DMS 273 treated with DMSO at 0.1 percent for 48 hours (cell line): ENCODE measurements around the gene SSTR3.
"Not testable (repeated sequence)": the region's sequence is repeated elsewhere in the genome, so short reads cannot be mapped to it uniquely, and the experiment has no call there.

Experiments used
- DNase-seq: peaks from one replicate; lab custom pipeline; 2025; lab: John Stamatoyannopoulos, UW

The SSTR3 gene

GRCh38 chr22:37212174-37212906, at the start of gene SSTR3:
TSS of gene SSTR3 (minus strand) at chr22:37212477. CDS start at chr22:37207803, 4,674 bp downstream.
- no peak for DNase-seq

DNA sequence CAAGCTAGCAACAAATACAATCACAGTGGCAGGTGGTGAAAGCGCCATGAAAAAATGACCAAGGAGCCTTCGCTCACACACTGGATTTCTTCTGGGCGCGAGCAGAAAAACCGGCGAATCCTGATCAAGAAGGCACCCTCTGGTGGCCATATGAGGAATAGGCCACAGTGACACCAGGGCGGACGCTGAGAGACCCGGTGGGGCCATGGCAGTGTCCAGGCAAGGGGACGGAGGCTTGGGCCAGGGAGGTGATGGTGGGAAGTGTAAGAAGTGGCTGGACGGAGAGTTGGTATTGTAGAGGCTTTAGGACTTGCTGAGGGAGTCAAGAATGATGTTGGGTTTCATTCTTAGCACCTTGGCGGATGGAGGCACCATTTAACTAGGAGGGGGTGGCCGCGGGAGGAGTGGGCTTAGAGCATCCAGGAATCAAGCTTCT, 48.6 kb upstream of the SSTR3 start:
- DNase-seq: no peak

GRCh38 chr22:37260155-37260795, 48.0 kb upstream of the SSTR3 start:
- DNase-seq: no peak

- no peak for DNase-seq
Observed at GRCh38 chr22:37259540-37260029, 47.3 kb upstream of the SSTR3 start.

- DNase-seq: no peak
Observed at GRCh38 chr22:37258753-37259401, 46.6 kb upstream of the SSTR3 start.

GRCh38 chr22:37258005-37258752, 45.9 kb upstream of the SSTR3 start:
- DNase-seq: no peak

GRCh38 chr22:37256075-37256726, 43.9 kb upstream of the SSTR3 start:
- DNase-seq: no peak

- DNase-seq: no peak
Observed at GRCh38 chr22:37255558-37256006, 43.3 kb upstream of the SSTR3 start.

DNA sequence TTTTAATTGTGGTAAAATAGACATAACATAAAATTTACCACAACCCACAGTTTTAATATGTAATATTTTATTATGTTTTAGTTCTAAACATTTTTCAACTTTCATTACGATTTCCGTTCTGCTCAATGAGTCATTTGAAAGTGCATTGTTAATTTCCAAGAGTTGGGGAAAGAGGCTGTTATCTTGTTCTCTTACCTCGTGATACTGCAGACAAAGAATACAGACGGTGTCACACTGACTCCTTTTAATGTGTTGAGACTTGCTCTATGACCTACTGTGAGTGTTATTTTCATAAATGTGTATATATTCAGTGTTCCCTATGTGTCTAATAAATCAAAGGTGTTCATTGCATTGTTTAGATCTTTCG, 42.6 kb upstream of the SSTR3 start:
- no peak for DNase-seq

DNA sequence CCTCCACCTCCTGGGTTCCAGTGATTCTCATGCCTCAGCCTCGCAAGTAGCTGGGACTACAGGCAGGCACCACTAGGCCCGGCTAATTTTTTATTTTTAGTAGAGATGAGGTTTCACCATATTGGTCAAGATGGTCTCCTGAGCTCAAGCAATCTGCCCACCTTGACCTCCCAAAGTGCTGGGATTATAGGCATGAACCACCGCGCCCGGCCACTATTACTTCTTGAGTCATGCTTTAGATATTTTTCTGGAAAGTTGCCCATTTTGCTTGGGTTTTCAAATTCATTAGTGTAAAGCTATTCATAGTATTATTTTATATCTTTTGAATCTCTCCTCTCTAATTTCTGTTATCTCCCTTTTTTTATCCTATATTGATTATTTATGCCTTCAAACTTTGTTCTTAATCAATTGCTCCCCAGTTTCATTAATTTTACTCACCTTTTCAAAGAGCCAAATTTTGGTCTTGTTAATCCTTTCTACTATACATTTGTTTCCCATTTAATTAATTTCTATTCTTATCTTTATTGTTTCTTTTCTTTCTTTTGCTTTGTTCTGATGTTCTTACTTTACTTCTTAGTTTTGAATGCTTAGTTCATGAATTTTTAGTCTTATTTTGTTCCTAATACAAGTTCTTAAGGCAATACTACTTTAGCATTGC, 42.1 kb upstream of the SSTR3 start:
- DNase-seq: no peak

DNA sequence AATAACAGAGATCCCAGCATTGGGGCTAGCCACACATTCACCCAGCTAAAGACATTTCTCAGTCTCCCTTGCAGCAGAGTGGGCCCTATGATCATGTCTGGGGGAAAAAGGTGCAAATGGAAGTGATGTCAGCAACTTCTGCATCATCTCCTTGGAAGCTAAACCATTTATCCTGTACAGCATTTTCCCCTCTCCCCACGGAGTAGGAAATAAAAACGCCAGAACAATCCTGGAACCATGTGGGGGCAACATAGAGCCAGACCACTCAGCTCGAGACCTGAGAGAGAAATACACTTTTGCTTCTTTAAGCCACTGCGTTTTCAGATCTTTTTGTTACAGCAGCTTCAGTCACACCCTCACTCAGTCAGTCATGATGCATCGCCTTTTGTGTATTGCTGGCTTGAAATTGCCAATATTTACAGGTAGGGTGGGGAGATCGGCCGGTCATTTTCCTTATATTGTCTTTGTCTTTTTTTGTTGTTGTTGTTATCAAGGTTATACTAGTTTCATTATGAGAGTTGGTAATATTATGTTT, 40.9 kb upstream of the SSTR3 start:
- no peak for DNase-seq

DNA sequence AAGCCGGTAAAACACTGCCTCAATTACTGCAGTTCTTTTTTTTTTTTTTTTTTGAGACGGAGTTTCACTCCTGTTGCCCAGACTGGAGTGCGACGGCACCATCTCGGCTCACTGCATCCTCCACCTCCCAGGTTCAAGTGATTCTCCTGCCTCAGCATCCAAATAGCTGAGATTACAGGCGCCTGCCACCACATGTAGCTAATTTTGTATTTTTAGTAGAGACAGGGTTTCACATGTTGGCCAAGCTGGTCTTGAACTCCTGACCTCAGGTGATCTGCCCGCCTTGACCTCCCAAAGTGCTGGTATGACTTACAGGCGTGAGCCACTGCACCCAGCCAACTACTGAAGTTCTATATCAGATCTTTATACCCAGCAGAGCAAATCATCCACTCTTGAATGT, 39.6 kb upstream of the SSTR3 start:
- DNase-seq: not testable (repeated sequence)

GRCh38 chr22:37249986-37250385, 37.7 kb upstream of the SSTR3 start:
- no peak for DNase-seq

DNA sequence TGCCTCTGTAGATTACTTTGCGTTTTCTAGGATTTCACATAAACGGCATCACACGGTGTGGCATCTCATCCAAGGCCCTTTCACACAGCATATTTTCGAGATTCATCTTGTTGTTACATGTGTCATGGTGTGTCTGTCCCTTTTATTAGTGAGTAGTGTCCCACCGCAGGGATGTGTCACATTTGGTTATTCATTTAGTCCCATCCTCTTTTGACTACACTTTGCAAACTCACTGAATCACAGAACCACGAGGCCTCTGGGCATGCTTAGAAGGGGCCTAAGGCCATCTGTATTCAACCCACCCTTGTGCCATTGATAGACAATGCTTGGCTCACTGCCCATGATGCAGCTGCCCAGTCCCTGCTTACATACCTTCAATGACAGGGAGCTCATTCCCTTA, 36.0 kb upstream of the SSTR3 start:
- DNase-seq: no peak

GRCh38 chr22:37245740-37246139, 33.5 kb upstream of the SSTR3 start:
- no peak for DNase-seq

DNA sequence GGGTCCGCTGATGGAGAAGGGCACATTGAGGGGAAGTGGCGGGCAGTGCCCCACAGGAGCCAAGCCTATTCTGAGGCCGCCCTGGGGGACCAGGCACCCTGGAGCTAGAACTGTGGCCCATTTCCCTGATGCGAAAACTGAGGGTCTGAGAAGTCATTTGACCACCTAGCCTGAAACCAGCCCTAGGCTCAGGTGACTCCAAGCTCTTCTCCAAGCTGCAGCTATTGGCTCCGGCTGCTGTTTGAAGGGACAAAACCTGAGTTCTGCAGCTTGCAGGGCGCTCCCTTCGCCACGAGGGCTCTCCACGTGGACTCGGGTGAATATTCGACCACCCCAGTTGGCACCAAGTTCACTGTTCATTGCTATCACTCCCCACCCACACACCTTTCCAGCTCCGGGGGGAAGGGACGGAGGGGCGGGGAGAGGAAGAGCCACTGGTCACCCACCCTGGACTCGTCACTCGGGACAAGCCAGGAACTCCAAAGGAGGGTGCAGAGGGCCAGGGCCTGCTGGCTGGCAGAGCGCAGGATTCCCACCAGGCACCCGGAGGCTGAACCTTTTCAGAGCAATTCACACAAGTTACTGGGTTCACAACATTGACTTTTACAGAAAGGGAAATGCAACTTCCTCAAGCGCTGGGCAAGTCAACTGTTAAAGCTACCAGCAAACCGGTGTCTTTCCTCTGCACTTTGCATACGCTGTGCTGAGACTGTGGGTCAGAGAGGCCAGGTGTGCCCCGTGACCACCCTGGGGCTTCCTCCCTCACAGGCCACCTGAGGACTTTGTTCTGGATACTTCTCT, 32.8 kb upstream of the SSTR3 start:
- no peak for DNase-seq

- DNase-seq: no peak
Observed at GRCh38 chr22:37244114-37244921, 32.0 kb upstream of the SSTR3 start, which contains the start of gene RAC2. TSS of gene RAC2 (minus strand) at chr22:37244269. CDS start at chr22:37244148, 121 bp downstream.

DNA sequence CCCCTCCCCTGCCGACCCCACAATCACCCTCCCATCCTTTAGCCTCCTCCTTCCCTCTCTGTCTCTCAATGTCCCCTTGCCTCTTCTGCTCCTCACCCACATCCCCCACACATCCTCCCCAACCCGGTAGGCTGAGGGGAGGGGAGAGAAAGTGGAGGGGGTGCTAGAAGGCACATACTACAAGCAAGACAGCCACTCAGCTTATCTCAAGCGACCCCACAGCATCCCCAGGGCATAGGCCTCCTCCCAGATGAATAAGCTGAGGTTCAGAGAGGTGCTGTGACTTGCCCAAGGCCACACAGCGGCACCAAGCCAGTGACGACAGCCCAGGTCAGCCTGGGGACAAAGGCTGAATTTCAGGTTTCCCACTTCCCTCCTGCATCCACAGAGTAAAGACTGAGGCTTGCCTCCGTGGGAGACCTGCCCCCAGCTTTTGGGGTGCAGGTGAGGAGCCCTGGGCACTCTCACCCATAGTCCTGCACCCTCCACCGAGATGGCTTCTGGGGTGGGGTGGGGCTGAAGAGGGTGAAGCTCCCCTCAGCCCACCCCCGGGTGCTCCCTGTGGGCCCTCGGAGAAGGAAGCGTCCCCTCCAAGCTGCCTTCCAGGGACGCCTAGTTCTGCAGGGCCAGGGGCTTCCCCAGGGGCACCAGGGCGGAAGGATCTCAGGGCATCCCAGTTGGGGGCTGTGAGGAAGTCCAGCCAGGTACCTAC, 31.3 kb upstream of the SSTR3 start:
- no peak for DNase-seq
